ENCODE measurements around the gene SH2D3A. TPM values are rescaled to one million over a fixed set of nuclear protein-coding genes. Genes with fewer than 3 reads are reported as not detected.

SH2D3A gene
- total and polyA plus RNA-seq, 2 donors (not counting 1 experiment from before 2014, with no cell fraction given): not detected

DNA sequence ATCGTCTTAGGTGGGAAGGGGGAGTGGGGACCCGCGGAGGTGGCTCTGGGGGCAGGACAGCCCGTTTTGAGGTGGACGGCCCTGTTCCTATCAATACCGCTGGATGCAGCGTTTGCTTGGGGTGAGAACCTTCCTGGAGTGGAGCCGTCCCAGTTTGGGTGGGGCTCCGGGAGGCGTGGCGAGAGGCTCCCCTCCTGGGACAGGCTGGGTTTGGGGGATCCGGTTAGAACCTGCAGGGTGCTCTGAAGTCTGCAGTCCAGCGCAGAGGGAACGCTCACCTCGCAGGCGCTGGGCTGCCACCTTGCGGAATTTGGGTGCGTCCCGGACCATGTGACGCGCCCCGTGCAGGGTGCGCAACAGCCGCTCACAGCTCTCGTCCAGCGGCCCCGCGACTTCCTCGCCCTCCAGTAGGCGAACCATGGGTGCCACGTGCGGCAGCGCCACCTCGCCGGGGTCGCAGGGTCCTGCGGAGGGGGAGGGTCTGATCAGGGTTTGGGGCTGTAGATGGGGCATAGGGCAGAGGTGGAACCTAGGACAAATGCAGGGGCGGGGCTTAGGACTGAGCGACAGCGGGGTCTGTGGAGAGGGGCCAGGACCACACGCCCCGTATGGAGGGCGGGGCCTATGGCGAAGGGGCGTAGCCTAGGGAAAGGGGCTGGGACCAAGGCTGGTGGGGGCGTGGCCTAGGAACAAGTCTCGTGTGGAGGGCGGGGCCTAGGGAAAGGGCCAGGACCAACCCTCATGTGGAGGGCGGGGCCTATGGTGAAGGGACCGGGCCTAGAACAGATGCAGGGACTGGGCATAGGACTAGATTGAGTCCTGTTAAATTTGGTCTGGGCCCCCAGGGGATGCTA, 13.8 kb downstream of the SH2D3A start:
- Histone ChIP-seq H3K9ac (ENCODE audit: insufficient read depth, low read length) (peak overlapping the region; percentile 46), H3K4me3 (replicated peaks in 1 of 4; ENCODE audit: control extremely low read depth in 1 of 4, insufficient read depth in 1 of 4, low read depth in 3 of 4, low read length in 4 of 4) (peak overlapping the region in 1 of 4 experiments; percentile 48), H3K79me2 (ENCODE audit: control insufficient read depth, insufficient read depth, low read length) (no peaks in the 10 kb centered on the region), H3K36me3 (ENCODE audit: control insufficient read depth, insufficient read depth, low read length) (peaks cover 4% of the 10 kb centered on the region), H3K4me1 (ENCODE audit: control insufficient read depth, extremely low read depth, insufficient read depth, low read length) (no peaks in the 10 kb centered on the region), H3K27ac (ENCODE audit: insufficient read depth, low read length) (no peak overlapping the region), H3K4me2 (ENCODE audit: extremely low read depth, insufficient read depth, low read length) (peak overlapping the region; percentile 64), H4K20me1 (ENCODE audit: control insufficient read depth, extremely low read depth, insufficient read depth, low read length) (no peaks in the 10 kb centered on the region), H3K9me3 (ENCODE audit: control insufficient read depth, insufficient read depth, low read depth, low read length) (no peaks in the 10 kb centered on the region), H3K27me3 (ENCODE audit: control insufficient read depth, insufficient read depth, low read length) (no peaks in the 10 kb centered on the region), H2AFZ (ENCODE audit: low read length) (peak overlapping the region; percentile 35)
- DNase-seq (ENCODE audit: low read depth in 2 of 2): peak; percentile 52 to 59
- TF ChIP-seq EZH2 (IDR thresholded peaks at IDR 0.05; ENCODE audit: low read length, missing control alignments): no peak
- TF ChIP-seq, protein P1, sequence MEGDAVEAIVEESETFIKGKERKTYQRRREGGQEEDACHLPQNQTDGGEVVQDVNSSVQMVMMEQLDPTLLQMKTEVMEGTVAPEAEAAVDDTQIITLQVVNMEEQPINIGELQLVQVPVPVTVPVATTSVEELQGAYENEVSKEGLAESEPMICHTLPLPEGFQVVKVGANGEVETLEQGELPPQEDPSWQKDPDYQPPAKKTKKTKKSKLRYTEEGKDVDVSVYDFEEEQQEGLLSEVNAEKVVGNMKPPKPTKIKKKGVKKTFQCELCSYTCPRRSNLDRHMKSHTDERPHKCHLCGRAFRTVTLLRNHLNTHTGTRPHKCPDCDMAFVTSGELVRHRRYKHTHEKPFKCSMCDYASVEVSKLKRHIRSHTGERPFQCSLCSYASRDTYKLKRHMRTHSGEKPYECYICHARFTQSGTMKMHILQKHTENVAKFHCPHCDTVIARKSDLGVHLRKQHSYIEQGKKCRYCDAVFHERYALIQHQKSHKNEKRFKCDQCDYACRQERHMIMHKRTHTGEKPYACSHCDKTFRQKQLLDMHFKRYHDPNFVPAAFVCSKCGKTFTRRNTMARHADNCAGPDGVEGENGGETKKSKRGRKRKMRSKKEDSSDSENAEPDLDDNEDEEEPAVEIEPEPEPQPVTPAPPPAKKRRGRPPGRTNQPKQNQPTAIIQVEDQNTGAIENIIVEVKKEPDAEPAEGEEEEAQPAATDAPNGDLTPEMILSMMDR (conservative IDR thresholded peaks at IDR 0.05 in 1 of 2, IDR thresholded peaks at IDR 0.05 in 1 of 2; ENCODE audit: low read depth in 1 of 2, low read length in 2 of 2): peak in 1 of 2 donors; percentile 18

DNA sequence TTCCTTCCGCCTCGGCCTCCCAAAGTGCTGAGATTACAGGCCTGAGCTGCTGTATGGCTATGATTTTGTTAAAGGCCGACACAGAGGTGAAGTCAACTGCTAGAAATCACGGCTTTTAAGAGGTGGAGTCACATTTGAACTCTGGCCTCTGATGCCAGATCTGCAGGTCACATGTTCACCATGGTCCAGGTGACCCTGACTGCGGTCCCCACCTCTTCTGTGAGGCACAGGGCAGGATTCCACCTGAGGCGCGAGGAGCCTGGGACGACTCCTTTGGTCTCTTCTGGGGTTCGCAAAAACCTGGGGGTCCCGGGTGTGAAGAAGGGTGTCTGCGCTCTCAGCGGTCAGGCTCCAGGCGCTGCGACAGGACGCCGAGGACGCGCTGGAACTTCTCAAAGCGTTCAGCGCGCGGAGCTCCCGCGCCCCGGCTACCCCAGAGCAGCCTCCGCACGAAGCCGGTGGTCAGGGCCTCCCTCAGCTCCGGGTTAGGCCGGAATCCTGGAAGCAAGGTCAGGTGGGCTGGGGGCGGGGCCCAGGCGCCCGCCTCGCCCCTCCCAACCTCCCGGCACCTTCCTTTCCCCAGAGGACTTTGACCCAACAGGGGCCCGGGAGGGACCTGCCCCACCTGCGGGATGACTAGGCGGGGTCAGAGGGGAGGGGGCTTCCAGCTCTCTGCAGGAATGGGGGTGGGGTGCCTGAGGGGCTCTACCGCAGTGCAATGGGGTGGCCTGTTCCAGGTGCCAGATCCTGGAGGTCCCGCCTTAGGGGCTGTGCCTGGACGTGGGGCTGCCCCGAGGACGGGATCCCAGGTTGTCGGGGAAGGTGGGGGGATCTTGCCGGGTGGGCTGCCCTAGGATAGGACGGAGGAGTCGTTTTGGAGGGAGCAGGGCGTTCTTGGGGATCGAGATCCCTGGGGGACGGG, 14.7 kb downstream of the SH2D3A start:
- no peak for DNase-seq (ENCODE audit: low read depth in 2 of 2)
- Histone ChIP-seq H3K79me2 (ENCODE audit: control insufficient read depth, insufficient read depth, low read length) (no peaks in the 10 kb centered on the region), H3K9ac (ENCODE audit: insufficient read depth, low read length) (no peak overlapping the region), H3K36me3 (ENCODE audit: control insufficient read depth, insufficient read depth, low read length) (peaks cover 7% of the 10 kb centered on the region), H3K4me1 (ENCODE audit: control insufficient read depth, extremely low read depth, insufficient read depth, low read length) (no peaks in the 10 kb centered on the region), H3K27me3 (ENCODE audit: control insufficient read depth, insufficient read depth, low read length) (no peaks in the 10 kb centered on the region), H2AFZ (ENCODE audit: low read length) (no peak overlapping the region), H4K20me1 (ENCODE audit: control insufficient read depth, extremely low read depth, insufficient read depth, low read length) (no peaks in the 10 kb centered on the region), H3K27ac (ENCODE audit: insufficient read depth, low read length) (no peak overlapping the region), H3K4me2 (ENCODE audit: extremely low read depth, insufficient read depth, low read length) (no peak overlapping the region), H3K4me3 (replicated peaks in 1 of 4; ENCODE audit: control extremely low read depth in 1 of 4, insufficient read depth in 1 of 4, low read depth in 3 of 4, low read length in 4 of 4) (peak overlapping the region in 1 of 4 experiments; percentile 48), H3K9me3 (ENCODE audit: control insufficient read depth, insufficient read depth, low read depth, low read length) (no peaks in the 10 kb centered on the region)
- TF ChIP-seq, protein P1 (conservative IDR thresholded peaks at IDR 0.05 in 1 of 2, IDR thresholded peaks at IDR 0.05 in 1 of 2; ENCODE audit: low read depth in 1 of 2, low read length in 2 of 2): no peak
- no peak for TF ChIP-seq EZH2 (IDR thresholded peaks at IDR 0.05; ENCODE audit: low read length, missing control alignments)

DNA sequence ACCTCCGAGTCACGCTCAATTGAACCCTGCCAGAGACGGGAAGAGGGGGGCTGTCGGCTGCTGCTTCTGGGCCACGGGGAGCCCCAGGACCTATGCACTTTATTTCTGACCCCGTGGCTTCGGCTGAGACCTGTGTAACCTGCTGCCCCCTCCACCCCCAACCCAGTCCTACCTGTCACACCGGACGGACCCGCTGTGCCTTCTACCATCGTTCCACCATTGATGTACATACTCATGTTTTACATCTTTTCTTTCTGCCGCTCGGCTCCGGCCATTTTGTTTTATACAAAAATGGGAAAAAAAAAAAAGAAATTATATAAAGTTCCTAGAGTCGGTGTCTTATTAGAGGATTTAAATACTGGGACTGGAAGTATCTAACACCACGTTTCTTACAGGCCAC, 16.0 kb downstream of the SH2D3A start:
- Histone ChIP-seq H3K27me3 (ENCODE audit: control insufficient read depth, insufficient read depth, low read length) (no peaks in the 10 kb centered on the region), H3K4me1 (ENCODE audit: control insufficient read depth, extremely low read depth, insufficient read depth, low read length) (no peaks in the 10 kb centered on the region), H3K4me3 (replicated peaks in 1 of 4; ENCODE audit: control extremely low read depth in 1 of 4, insufficient read depth in 1 of 4, low read depth in 3 of 4, low read length in 4 of 4) (no peak overlapping the region), H3K36me3 (ENCODE audit: control insufficient read depth, insufficient read depth, low read length) (peaks cover 11% of the 10 kb centered on the region), H2AFZ (ENCODE audit: low read length) (no peak overlapping the region), H3K9ac (ENCODE audit: insufficient read depth, low read length) (no peak overlapping the region), H4K20me1 (ENCODE audit: control insufficient read depth, extremely low read depth, insufficient read depth, low read length) (no peaks in the 10 kb centered on the region), H3K4me2 (ENCODE audit: extremely low read depth, insufficient read depth, low read length) (no peak overlapping the region), H3K79me2 (ENCODE audit: control insufficient read depth, insufficient read depth, low read length) (no peaks in the 10 kb centered on the region), H3K9me3 (ENCODE audit: control insufficient read depth, insufficient read depth, low read depth, low read length) (no peaks in the 10 kb centered on the region), H3K27ac (ENCODE audit: insufficient read depth, low read length) (no peak overlapping the region)
- TF ChIP-seq, protein P1 (conservative IDR thresholded peaks at IDR 0.05 in 1 of 2, IDR thresholded peaks at IDR 0.05 in 1 of 2; ENCODE audit: low read depth in 1 of 2, low read length in 2 of 2): no peak
- no peak for TF ChIP-seq EZH2 (IDR thresholded peaks at IDR 0.05; ENCODE audit: low read length, missing control alignments)
- DNase-seq (ENCODE audit: low read depth in 2 of 2): no peak

Measured in fibroblast of lung (primary cell).